Stimulated activated naive CD8-positive, alpha-beta T cell treated with anti-CD3 and anti-CD28 coated beads, Interleukin-15, amount 100 ng/mL, for 72 hours (primary cell): Measurements from ENCODE around the gene KRTAP1-3.
"Not testable (repeated sequence)": the region's sequence is repeated elsewhere in the genome, so short reads cannot be mapped to it uniquely, and the experiment has no call there.

Source experiments
- ATAC-seq: fragments of 150-1000 bp; cut with Tn5 transposase; 2 replicates; pipeline ENCODE4 v1.10.0; 2021; ENCODE audit warnings: mild to moderate bottlenecking, moderate library complexity
- DNase-seq, 2 donors: peaks; one replicate each; pipeline ENCODE4 v3.0.0; 2021 to 2022
- H3K27ac Mint-ChIP-seq, 2 donors: one replicate each; pipeline ENCODE4 v1.8.0; 2022; ENCODE audit warnings: mild to moderate bottlenecking in 2 of 2, mixed read lengths in 2 of 2, moderate library complexity in 2 of 2
- H3K27me3 Mint-ChIP-seq: one replicate; pipeline ENCODE4 v1.8.0; 2022; ENCODE audit warnings: mixed read lengths
- H3K4me1 Mint-ChIP-seq: one replicate; pipeline ENCODE4 v1.8.0; 2022; ENCODE audit warnings: mild to moderate bottlenecking, mixed read lengths
- H3K4me3 Mint-ChIP-seq, 2 donors: one replicate each; pipeline ENCODE4 v1.8.0; 2022; ENCODE audit warnings: mild to moderate bottlenecking in 2 of 2, mixed read lengths in 2 of 2, moderate library complexity in 1 of 2
- H3K9me3 Mint-ChIP-seq, 2 donors: one replicate each; pipeline ENCODE4 v1.8.0; 2022; ENCODE audit warnings: mixed read lengths in 2 of 2

Gene KRTAP1-3

GRCh38 chr17:41060052-41060604 lies 25.5 kb upstream of the KRTAP1-3 start, which contains the start of gene KRTAP2-3:
Gene KRTAP2-3 (minus strand): TSS chr17:41060114. CDS start chr17:41060050, 64 bp downstream.
- DNase-seq (no peak), ATAC-seq (no peak)
- Mint-ChIP-seq H3K27me3 (peaks cover 30% of the 10 kb centered on the region), H3K27ac (no peak within 1 kb of the TSS), H3K4me3 (no peak within 1 kb of the TSS), H3K9me3 (peaks cover 5 to 6% of the 10 kb centered on the region in 2 donors), H3K4me1 (no peaks in the 10 kb centered on the region)

GRCh38 chr17:41059276-41060051 lies 24.8 kb upstream of the KRTAP1-3 start:
- not testable (repeated sequence) for H3K4me3 Mint-ChIP-seq, H3K27ac Mint-ChIP-seq, ATAC-seq, H3K4me1 Mint-ChIP-seq, H3K9me3 Mint-ChIP-seq, DNase-seq
- H3K27me3 Mint-ChIP-seq = peaks cover 30% of the 10 kb centered on the region

GRCh38 chr17:41058741-41059140 lies 24.1 kb upstream of the KRTAP1-3 start:
- peaks cover 30% of the 10 kb centered on the region for H3K27me3 Mint-ChIP-seq
- H3K4me3 Mint-ChIP-seq = no peak overlapping the region
- ATAC-seq = no peak

GRCh38 chr17:41057547-41057946 lies 22.9 kb upstream of the KRTAP1-3 start:
- Mint-ChIP-seq H3K4me3 (no peak overlapping the region), H3K27me3 (peaks cover 30% of the 10 kb centered on the region), H3K9me3 (peaks cover 5 to 6% of the 10 kb centered on the region in 2 donors), H3K4me1 (no peaks in the 10 kb centered on the region), H3K27ac (no peak overlapping the region)
- no peak for ATAC-seq
- no peak for DNase-seq

More at GRCh38 chr17:41058741-41059140, 24.1 kb upstream of the KRTAP1-3 start:
- DNase-seq = no peak
- no peak overlapping the region for H3K27ac Mint-ChIP-seq
- no peaks in the 10 kb centered on the region for H3K4me1 Mint-ChIP-seq
- H3K9me3 Mint-ChIP-seq = peaks cover 5 to 6% of the 10 kb centered on the region in 2 donors

- not testable (repeated sequence) for H3K9me3 Mint-ChIP-seq, H3K4me3 Mint-ChIP-seq, DNase-seq, H3K4me1 Mint-ChIP-seq, ATAC-seq, H3K27ac Mint-ChIP-seq
- H3K27me3 Mint-ChIP-seq = peaks cover 25% of the 10 kb centered on the region
Observed at GRCh38 chr17:41055130-41055529, 20.5 kb upstream of the KRTAP1-3 start, which contains the start of gene KRTAP2-2. Gene KRTAP2-2 (minus strand): TSS chr17:41055230. CDS start chr17:41055211, 19 bp downstream.

GRCh38 chr17:41054556-41054955 lies 19.9 kb upstream of the KRTAP1-3 start:
- not testable (repeated sequence) for H3K4me3 Mint-ChIP-seq, H3K4me1 Mint-ChIP-seq, H3K27ac Mint-ChIP-seq, H3K9me3 Mint-ChIP-seq, ATAC-seq, DNase-seq
- peaks cover 22% of the 10 kb centered on the region for H3K27me3 Mint-ChIP-seq

GRCh38 chr17:41054025-41054424 lies 19.4 kb upstream of the KRTAP1-3 start:
- no peak for DNase-seq
- Mint-ChIP-seq H3K27me3 (peaks cover 17% of the 10 kb centered on the region), H3K27ac (no peak overlapping the region), H3K9me3 (peaks cover 5 to 6% of the 10 kb centered on the region in 2 donors), H3K4me1 (no peaks in the 10 kb centered on the region), H3K4me3 (no peak overlapping the region)
- no peak for ATAC-seq

- H3K27ac Mint-ChIP-seq = no peak overlapping the region
- no peaks in the 10 kb centered on the region for H3K4me1 Mint-ChIP-seq
- peaks cover 2 to 4% of the 10 kb centered on the region in 2 donors for H3K9me3 Mint-ChIP-seq
- no peak for DNase-seq
- no peak for ATAC-seq
- peaks cover 20% of the 10 kb centered on the region for H3K27me3 Mint-ChIP-seq
- H3K4me3 Mint-ChIP-seq = no peak overlapping the region
Observed at GRCh38 chr17:41052566-41052965, 17.9 kb upstream of the KRTAP1-3 start.

- H3K4me3 Mint-ChIP-seq = no peak overlapping the region
- DNase-seq (no peak), ATAC-seq (no peak)
- peaks cover 2% of the 10 kb centered on the region for H3K4me1 Mint-ChIP-seq
- H3K9me3 Mint-ChIP-seq = no peaks in the 10 kb centered on the region
- peaks cover 36% of the 10 kb centered on the region for H3K27me3 Mint-ChIP-seq
- H3K27ac Mint-ChIP-seq = no peak overlapping the region
Observed at GRCh38 chr17:41049110-41049509, 14.4 kb upstream of the KRTAP1-3 start.

GRCh38 chr17:41048441-41048840 lies 13.8 kb upstream of the KRTAP1-3 start:
- Mint-ChIP-seq H3K27me3 (peaks cover 36% of the 10 kb centered on the region), H3K4me1 (peaks cover 7% of the 10 kb centered on the region), H3K4me3 (no peak overlapping the region), H3K9me3 (peaks cover 4% of the 10 kb centered on the region in 2 donors), H3K27ac (no peak overlapping the region)
- ATAC-seq = no peak
- no peak for DNase-seq

GRCh38 chr17:41046735-41047465 lies 12.2 kb upstream of the KRTAP1-3 start, which contains the start of gene KRTAP2-1:
Gene KRTAP2-1 (minus strand): TSS chr17:41047316. CDS start chr17:41047267, 49 bp downstream.
- H3K4me1 Mint-ChIP-seq, H3K9me3 Mint-ChIP-seq, ATAC-seq, H3K27ac Mint-ChIP-seq, DNase-seq, H3K4me3 Mint-ChIP-seq: not testable (repeated sequence)
- peaks cover 36% of the 10 kb centered on the region for H3K27me3 Mint-ChIP-seq

- Mint-ChIP-seq H3K9me3 (peaks cover 6 to 7% of the 10 kb centered on the region in 2 donors), H3K4me3 (no peak overlapping the region), H3K4me1 (peaks cover 7% of the 10 kb centered on the region), H3K27ac (no peak overlapping the region), H3K27me3 (peaks cover 16% of the 10 kb centered on the region)
- no peak for ATAC-seq
- no peak for DNase-seq
Observed at GRCh38 chr17:41042953-41043352, 8.3 kb upstream of the KRTAP1-3 start.

GRCh38 chr17:41040783-41041571 lies 6.3 kb upstream of the KRTAP1-3 start, which contains the start of gene KRTAP1-1:
Gene KRTAP1-1 (minus strand): TSS chr17:41041450. CDS start chr17:41041397, 53 bp downstream.
- not testable (repeated sequence) for H3K4me1 Mint-ChIP-seq, DNase-seq, H3K27me3 Mint-ChIP-seq, H3K9me3 Mint-ChIP-seq, H3K4me3 Mint-ChIP-seq, H3K27ac Mint-ChIP-seq, ATAC-seq

GRCh38 chr17:41037853-41038350 lies 3.2 kb upstream of the KRTAP1-3 start:
- H3K4me3 Mint-ChIP-seq = no peak overlapping the region
- H3K4me1 Mint-ChIP-seq = no peaks in the 10 kb centered on the region
- no peak for ATAC-seq
- no peak for DNase-seq
- H3K27ac Mint-ChIP-seq = no peak overlapping the region
- no peaks in the 10 kb centered on the region for H3K27me3 Mint-ChIP-seq
- no peaks in the 10 kb centered on the region for H3K9me3 Mint-ChIP-seq
